Activated naive CD4-positive, alpha-beta T cell treated with anti-CD3 and anti-CD28 coated beads, Interleukin-2, amount 10 ng/mL, durations not matched to agents 7 days and 5 days (primary cell): ENCODE measurements around the gene CDH13.

Experiments
- CTCF ChIA-PET: fragments of 350-600 bp; sonication (Branson Sonifier 250); formaldehyde crosslinking; loops from one replicate; lab custom pipeline; 2021; ENCODE audit warnings: antibody characterized with exemption; lab: Charles Lee
- DNase-seq: peaks from one replicate; pipeline ENCODE4 v3.0.0-alpha.2; 2020
- H3K27ac Mint-ChIP-seq: one replicate; pipeline ENCODE4 v1.8.0; 2021; ENCODE audit warnings: mild to moderate bottlenecking, moderate library complexity, mixed read lengths
- H3K27me3 Mint-ChIP-seq: one replicate; pipeline ENCODE4 v1.8.0; 2021; ENCODE audit warnings: mild to moderate bottlenecking, mixed read lengths
- H3K36me3 Mint-ChIP-seq: one replicate; pipeline ENCODE4 v1.8.0; 2021; ENCODE audit warnings: mixed read lengths
- H3K4me1 Mint-ChIP-seq: one replicate; pipeline ENCODE4 v1.8.0; 2021; ENCODE audit warnings: mixed read lengths
- H3K4me3 Mint-ChIP-seq: one replicate; pipeline ENCODE4 v1.8.0; 2021; ENCODE audit warnings: mild to moderate bottlenecking, moderate library complexity, mixed read lengths
- H3K9me3 Mint-ChIP-seq: one replicate; pipeline ENCODE4 v1.8.0; 2021; ENCODE audit warnings: mixed read lengths

The CDH13 gene

DNA sequence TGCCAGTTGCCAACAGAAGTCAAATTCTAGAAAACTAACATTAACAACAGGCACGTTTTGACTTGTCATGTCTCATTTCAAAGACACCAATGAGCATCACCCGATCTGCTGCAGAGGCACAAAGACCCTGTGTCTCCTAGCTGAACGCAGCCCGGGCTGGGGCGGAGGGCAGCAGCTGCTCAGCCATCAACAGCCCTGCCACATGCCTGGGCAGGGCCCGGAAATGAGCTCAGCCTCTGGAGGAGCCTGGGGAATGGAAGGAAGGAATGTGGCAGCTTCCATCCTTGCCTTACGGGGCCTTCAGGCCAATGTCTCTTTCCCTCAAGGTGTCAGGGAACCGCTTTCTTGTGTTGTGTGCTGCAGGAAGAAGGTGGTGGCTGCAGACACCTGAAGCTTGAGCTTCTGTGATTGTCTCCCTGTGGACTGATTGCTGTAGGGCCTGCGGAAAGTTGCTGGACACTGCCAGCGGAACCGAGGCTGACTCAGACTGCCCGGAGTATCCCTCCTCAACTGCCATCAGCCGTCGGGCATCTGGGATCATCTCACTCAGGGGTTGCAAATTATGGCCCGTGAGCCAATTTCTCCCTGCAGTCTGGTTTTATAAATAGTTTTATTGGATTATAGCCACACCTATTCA lies 7.3 kb downstream of the CDH13 start:
- H3K9me3 Mint-ChIP-seq = no peaks in the 10 kb centered on the region
- H3K4me1 Mint-ChIP-seq = peaks cover 3% of the 10 kb centered on the region
- DNase-seq = no peak
- no peak overlapping the region for H3K27ac Mint-ChIP-seq
- no peaks in the 10 kb centered on the region for H3K36me3 Mint-ChIP-seq
- CTCF ChIA-PET = no interaction called here
- no peak overlapping the region for H3K4me3 Mint-ChIP-seq
- H3K27me3 Mint-ChIP-seq = peaks cover 32% of the 10 kb centered on the region

DNA sequence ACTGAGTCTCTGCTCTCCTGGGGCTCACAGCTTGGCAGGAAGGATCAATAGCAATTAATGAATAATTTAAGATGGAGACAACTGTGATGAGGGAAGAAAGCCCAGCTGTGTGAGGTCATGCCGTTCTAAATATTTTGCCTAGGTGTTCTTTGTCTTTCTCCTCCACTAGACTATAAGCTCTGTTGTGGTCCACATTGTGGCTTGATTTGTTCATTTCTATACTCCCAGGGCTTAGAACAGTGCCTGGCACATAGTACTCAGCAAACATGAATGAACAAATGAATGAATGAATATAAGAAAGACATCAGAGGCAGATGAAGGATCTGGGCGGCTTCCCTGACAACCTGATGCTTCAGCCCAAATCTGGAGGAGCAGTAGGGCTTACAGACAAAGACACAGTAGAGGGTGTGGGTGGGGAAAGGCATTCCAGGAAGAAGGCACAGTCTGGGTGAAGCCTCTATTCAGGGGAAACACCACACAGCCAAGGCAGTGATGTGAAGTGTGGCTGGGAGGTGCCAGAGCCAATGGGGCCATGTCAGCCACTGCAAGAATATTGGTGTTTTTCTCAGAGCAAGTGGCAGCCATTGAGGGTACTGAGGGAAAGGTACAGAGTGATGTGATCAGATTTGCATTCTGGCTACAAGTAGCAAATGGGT lies 8.3 kb downstream of the CDH13 start:
- Mint-ChIP-seq H3K27me3 (peaks cover 22% of the 10 kb centered on the region), H3K9me3 (no peaks in the 10 kb centered on the region), H3K4me3 (no peak overlapping the region), H3K27ac (no peak overlapping the region), H3K36me3 (no peaks in the 10 kb centered on the region), H3K4me1 (peaks cover 3% of the 10 kb centered on the region)
- CTCF ChIA-PET = interaction anchor here (1.2 kb wide), 1 partner anchor 36 kb away, joined by 3 read pairs; no protein-coding TSS in a partner anchor
- no peak for DNase-seq

DNA sequence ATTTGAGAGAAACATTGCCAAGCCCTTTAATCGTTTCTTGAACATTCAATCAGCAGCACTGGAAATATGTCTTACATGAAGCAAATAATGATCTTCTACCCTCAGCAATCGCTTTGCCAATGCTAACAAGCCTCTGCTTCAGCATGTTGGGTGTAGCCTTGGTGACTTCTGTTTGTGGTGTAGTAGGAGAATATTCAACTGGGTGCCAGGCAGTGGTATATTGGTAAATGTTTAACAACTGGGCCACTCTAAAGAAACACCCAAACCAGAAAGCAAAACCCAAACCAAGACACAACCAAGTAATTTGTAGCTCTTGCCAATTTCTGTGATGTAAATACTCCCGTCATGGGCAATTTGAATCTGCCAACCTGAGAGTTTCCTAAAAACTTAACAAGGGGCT lies 9.7 kb downstream of the CDH13 start:
- Mint-ChIP-seq H3K9me3 (no peaks in the 10 kb centered on the region), H3K4me1 (peaks cover 5% of the 10 kb centered on the region), H3K4me3 (no peak overlapping the region), H3K27me3 (peaks cover 9% of the 10 kb centered on the region), H3K27ac (no peak overlapping the region), H3K36me3 (no peaks in the 10 kb centered on the region)
- CTCF ChIA-PET = no interaction called here
- DNase-seq = no peak

DNA sequence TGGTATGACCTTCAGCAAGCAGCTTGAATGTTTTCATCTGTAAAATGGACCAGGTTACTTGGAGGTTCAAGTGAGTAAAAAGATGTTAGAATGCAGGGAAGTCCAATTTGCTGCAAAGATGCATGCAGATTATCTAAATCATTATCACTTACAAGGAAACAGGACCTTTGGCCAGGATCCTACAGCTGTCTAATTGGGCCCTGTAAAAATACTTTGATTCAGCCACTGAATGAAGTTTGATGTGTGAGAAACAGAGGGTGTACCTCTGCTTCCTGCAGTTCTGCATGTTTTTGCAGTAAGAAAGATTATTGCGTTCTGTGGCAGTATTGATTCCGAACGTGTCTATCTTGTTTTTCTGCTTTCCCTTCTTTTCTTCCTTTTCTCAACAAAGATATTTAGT lies 10.2 kb downstream of the CDH13 start:
- no peak overlapping the region for H3K4me3 Mint-ChIP-seq

DNA sequence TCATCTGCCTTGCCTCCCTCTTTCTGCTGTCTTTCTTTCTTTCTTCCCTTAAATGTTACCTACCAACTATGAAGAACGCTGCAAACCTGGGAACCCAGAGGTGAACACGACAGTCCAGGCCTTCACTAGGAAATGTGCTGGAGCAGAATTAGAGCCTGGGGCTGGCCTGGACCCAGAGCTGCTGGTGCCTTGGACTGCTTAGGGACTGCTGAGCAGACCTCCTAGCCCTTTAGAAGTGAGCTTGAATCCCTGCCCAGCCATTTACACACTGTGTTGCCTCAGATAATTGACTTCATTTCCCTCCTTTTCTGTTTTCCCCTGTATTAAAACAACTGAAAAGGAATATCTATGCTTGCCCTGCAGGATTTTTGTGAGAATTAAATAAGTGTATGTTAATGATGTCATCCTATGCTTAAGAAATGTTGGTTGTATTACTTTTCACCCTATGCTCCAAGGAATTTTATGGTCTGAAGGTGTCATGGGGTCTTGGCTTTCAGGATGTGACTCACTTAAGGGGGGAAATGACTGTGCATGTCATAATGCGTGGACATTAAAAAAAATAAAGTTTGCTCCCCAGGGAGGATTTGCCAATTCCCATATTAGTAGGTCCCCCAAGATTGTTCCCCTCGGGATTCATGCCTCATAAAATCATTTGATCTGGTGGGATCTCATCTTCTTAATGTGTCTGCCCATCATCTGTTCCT lies 11.5 kb downstream of the CDH13 start:
- H3K27ac Mint-ChIP-seq = no peak overlapping the region
- DNase-seq = no peak

More for the DNA sequence above, 10.2 kb downstream of the CDH13 start:
- Mint-ChIP-seq H3K27ac (no peak overlapping the region), H3K36me3 (no peaks in the 10 kb centered on the region), H3K9me3 (no peaks in the 10 kb centered on the region), H3K27me3 (peaks cover 5% of the 10 kb centered on the region), H3K4me1 (peaks cover 7% of the 10 kb centered on the region)
- CTCF ChIA-PET = no interaction called here
- DNase-seq = no peak

DNA sequence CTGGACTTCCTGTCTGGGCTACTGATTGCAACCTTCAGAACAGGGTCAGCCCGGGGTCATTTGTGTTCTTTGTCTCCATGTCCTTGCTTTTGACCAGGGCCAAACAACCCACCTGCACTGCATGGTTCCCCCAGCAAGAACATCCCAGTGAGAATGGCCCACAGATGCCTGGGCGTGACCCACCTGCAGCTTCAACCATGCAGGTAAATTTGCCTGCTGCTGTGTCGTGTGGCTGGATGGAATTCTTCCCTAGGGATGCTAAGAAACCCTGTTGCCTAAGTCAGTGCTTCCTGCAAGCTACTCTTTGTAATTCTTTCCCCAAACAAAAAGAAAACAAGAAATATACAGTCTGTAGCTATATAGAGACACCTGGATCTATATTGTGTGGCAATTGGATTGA lies 12.5 kb downstream of the CDH13 start:
- CTCF ChIA-PET = interaction anchor here (0.6 to 7.5 kb wide), 7 partner anchors 9 to 1069 kb away, joined by 3 to 75 read pairs (median 9); no protein-coding TSS in a partner anchor
- Mint-ChIP-seq H3K4me1 (peaks cover 7% of the 10 kb centered on the region), H3K36me3 (no peaks in the 10 kb centered on the region), H3K27ac (no peak overlapping the region), H3K27me3 (no peaks in the 10 kb centered on the region), H3K4me3 (no peak overlapping the region), H3K9me3 (no peaks in the 10 kb centered on the region)
- no peak for DNase-seq

More for the DNA sequence above, 11.5 kb downstream of the CDH13 start:
- H3K36me3 Mint-ChIP-seq = no peaks in the 10 kb centered on the region
- H3K27me3 Mint-ChIP-seq = no peaks in the 10 kb centered on the region
- H3K4me1 Mint-ChIP-seq = peaks cover 7% of the 10 kb centered on the region
- no peak overlapping the region for H3K4me3 Mint-ChIP-seq
- H3K9me3 Mint-ChIP-seq = no peaks in the 10 kb centered on the region
- CTCF ChIA-PET = no interaction called here

DNA sequence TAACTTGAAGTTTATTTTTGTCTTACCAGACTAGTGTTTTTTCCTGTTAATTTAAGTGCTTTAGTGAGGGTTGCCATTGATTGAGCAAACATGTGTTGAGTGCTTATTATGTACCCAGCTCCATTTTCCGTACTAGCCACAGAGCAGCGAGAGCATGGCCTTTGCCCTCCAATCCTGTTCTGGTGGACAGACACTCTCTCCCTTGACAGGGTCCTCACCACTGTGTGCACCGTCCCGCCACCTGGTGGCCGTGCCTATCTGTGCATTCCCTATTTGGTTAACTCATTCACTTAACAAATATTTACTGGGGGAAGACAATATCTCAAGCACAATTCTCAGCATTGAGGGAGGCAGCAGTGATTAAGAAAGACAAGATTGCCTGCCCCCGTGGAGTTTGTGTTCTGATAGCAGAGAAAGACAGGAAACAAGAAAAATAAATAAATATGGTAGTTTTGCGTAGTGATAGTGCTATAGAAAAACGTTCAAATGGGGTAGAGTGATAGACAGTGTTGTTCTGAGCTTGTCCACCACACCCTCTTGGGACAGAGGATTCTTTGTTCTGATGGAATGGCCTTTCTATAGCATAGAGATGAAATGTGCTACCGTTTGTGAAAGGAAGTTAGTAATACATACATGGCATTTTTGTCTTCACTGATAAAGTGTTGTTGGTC lies 13.0 kb downstream of the CDH13 start:
- H3K4me1 Mint-ChIP-seq = peaks cover 7% of the 10 kb centered on the region
- no peaks in the 10 kb centered on the region for H3K27me3 Mint-ChIP-seq
- H3K4me3 Mint-ChIP-seq = no peak overlapping the region
- H3K36me3 Mint-ChIP-seq = no peaks in the 10 kb centered on the region
- CTCF ChIA-PET = interaction anchor here (0.6 to 7.5 kb wide), 9 partner anchors 9 to 1068 kb away, joined by 3 to 75 read pairs (median 4); no protein-coding TSS in a partner anchor
- peak; percentile 64 for DNase-seq
- no peak overlapping the region for H3K27ac Mint-ChIP-seq
- H3K9me3 Mint-ChIP-seq = no peaks in the 10 kb centered on the region

DNA sequence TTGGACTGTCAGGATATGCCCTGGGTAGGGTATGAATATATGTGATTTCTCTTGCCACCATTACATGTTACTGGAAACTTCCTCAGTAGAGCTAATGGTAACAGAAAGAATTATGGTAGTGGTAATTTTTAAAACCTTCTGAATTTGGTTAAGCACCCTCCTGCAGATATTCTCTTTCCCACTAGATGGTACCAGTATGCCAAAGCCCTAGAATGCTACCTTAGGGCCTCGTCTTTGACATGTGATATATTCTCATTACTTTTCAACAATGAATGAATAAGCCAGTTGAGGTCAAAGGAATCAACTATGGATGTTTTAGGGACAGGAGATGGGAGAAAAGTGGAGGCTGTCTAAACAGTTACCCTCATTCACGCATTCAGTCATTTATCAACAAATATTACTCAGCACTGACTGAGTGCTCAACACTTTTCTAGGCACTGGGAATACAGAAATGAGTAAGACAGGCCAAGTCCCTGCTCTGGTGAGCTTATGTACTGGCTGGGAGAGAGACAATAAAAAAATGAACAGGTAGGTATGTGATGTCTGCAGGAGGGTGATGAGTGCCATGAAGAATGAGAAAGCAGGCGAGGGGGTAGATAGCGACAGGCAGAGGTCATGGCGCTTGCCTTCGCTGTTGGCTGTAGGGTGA lies 14.7 kb downstream of the CDH13 start:
- CTCF ChIA-PET = interaction anchor here (2.7 to 7.5 kb wide), 3 partner anchors 11 to 28 kb away, joined by 9 to 75 read pairs (median 17); no protein-coding TSS in a partner anchor
- no peak overlapping the region for H3K4me3 Mint-ChIP-seq
- H3K9me3 Mint-ChIP-seq = no peaks in the 10 kb centered on the region
- no peak for DNase-seq
- no peak overlapping the region for H3K27ac Mint-ChIP-seq
- peaks cover 4% of the 10 kb centered on the region for H3K4me1 Mint-ChIP-seq
- peaks cover 4% of the 10 kb centered on the region for H3K27me3 Mint-ChIP-seq
- H3K36me3 Mint-ChIP-seq = no peaks in the 10 kb centered on the region

DNA sequence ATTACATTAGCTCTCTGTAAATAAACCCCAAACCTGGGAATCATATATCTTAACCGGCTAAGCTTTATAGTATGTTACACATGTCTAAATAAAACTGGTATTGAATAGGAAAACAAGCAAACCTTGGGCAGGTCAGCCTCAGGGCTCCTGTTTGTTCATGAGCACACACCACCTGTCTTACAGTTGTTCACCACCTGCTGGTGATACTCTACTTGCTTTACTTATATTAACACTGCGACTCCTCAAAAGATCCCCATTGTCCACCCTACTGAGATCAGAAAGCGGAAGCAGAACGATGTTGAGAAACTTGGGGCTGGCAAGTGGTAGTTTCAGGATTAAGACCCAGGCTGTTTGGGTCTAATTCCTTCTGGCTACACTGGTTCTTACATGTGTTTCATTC lies 16.4 kb downstream of the CDH13 start:
- Mint-ChIP-seq H3K9me3 (no peaks in the 10 kb centered on the region), H3K4me1 (peaks cover 4% of the 10 kb centered on the region), H3K27me3 (peaks cover 9% of the 10 kb centered on the region), H3K36me3 (no peaks in the 10 kb centered on the region), H3K4me3 (no peak overlapping the region), H3K27ac (no peak overlapping the region)
- no peak for DNase-seq
- CTCF ChIA-PET = interaction anchor here (1.4 to 7.5 kb wide), 2 partner anchors 9 to 26 kb away, joined by 5 to 75 read pairs; no protein-coding TSS in a partner anchor

DNA sequence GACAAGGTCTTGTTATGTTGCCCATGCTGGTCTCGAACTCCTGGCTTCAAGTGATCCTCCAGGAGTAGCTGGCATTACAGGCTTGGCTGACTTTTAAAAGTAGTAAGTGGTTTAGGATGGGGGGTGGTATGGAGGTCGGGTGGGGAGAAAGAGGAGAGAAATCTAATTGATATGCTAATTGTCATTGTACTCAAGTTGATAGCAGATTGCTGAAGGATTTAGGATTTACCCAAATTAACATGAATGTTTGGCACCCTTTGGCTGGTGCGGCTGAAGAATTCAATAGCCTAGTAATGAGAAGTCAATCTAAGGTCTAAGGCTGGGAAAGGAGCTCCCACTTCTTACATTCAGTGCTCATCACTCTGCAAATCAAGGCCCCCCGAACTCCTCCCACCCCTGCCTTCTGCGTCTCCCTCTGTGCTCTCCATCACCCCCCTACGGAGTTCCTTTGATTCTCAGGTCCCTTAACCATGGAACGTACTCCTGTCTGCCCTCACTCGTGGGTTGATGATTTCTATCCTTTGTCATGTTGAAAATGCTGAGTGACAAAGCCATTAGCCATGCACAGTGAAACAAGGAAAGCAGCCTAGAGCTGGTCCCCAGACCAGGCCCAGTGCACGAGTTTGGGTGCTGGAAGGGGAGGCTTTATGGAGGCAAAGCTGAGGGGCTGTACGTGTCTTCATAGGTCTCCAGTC lies 17.3 kb downstream of the CDH13 start:
- no peaks in the 10 kb centered on the region for H3K9me3 Mint-ChIP-seq
- DNase-seq = no peak
- no peak overlapping the region for H3K4me3 Mint-ChIP-seq
- CTCF ChIA-PET = interaction anchor here (1.1 to 7.5 kb wide), 2 partner anchors 25 to 39 kb away, joined by 3 to 75 read pairs; no protein-coding TSS in a partner anchor
- peaks cover 9% of the 10 kb centered on the region for H3K27me3 Mint-ChIP-seq
- no peak overlapping the region for H3K27ac Mint-ChIP-seq
- H3K4me1 Mint-ChIP-seq = peaks cover 4% of the 10 kb centered on the region
- H3K36me3 Mint-ChIP-seq = no peaks in the 10 kb centered on the region

DNA sequence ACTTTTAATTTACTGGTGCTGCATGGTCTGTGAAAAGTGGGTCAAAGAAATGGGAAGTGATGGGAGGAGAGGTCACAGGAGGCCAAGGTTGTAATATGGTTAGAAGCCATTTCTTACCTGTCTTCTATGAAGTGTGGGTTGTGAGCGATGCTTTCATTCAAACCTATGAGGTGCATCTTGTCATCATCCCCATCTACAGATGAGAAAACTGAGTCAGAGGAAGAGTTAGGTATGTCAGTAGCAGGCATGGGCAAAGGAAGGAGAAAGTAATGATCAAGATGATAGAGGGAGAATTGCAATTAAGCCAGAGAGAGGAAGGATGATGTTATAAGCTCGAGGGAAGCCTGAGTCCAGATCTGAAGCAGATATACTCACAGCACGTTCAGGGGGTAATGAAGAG lies 19.7 kb downstream of the CDH13 start:
- CTCF ChIA-PET = no interaction called here
- no peak overlapping the region for H3K27ac Mint-ChIP-seq
- H3K27me3 Mint-ChIP-seq = peaks cover 9% of the 10 kb centered on the region
- no peaks in the 10 kb centered on the region for H3K36me3 Mint-ChIP-seq
- H3K9me3 Mint-ChIP-seq = no peaks in the 10 kb centered on the region
- no peak overlapping the region for H3K4me3 Mint-ChIP-seq
- peaks cover 24% of the 10 kb centered on the region for H3K4me1 Mint-ChIP-seq
- DNase-seq = no peak

DNA sequence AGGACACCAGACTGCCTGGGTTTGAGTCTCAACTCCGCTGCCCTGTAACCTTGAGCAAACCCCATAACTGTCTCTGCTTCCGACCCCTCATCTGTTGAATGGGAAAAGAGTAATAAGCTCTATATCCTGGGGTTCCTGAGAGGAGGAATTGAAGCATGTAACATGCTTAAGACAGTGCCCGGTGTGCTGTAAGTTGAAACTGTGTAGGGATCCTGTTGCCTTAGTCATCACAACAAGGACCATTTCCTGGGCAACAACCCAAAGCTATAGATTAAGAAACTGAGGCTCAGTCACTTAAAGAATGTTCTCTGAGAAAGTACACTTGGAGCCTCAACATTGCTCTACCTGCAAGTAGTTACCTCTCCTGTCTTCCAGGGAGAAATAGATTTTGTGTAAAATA lies 23.0 kb downstream of the CDH13 start:
- Mint-ChIP-seq H3K27me3 (peaks cover 9% of the 10 kb centered on the region), H3K9me3 (no peaks in the 10 kb centered on the region), H3K27ac (no peak overlapping the region), H3K4me3 (no peak overlapping the region), H3K36me3 (no peaks in the 10 kb centered on the region), H3K4me1 (peaks cover 55% of the 10 kb centered on the region)
- no peak for DNase-seq
- CTCF ChIA-PET = interaction anchor here (3.7 kb wide), 1 partner anchor 22 kb away, joined by 13 read pairs; no protein-coding TSS in a partner anchor

DNA sequence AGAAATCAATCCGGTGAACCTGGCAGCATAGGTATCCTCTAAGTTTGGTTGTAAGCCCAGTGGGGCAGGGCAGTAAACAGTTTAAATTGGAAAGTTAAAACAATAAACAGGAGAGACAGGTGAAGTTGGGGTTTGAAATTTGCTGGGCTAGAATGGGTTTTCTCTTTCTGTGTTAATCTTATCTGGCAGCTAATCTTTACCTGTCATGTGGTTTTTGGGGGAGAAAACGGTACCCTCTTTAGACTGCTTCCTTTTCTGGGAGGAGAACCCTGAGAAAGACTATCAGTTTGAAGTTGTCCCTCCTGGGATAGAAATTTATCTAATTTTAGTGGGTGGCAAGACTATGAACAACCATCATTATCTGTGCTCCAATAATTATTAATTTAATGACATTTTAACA lies 24.0 kb downstream of the CDH13 start:
- H3K9me3 Mint-ChIP-seq = no peaks in the 10 kb centered on the region
- CTCF ChIA-PET = interaction anchor here (3.7 kb wide), 1 partner anchor 21 kb away, joined by 13 read pairs; no protein-coding TSS in a partner anchor
- DNase-seq = no peak
- H3K27me3 Mint-ChIP-seq = peaks cover 5% of the 10 kb centered on the region
- H3K27ac Mint-ChIP-seq = peak overlapping the region; percentile 67
- no peak overlapping the region for H3K4me3 Mint-ChIP-seq
- H3K4me1 Mint-ChIP-seq = peaks cover 65% of the 10 kb centered on the region
- no peaks in the 10 kb centered on the region for H3K36me3 Mint-ChIP-seq
